Measurements from ENCODE around the gene GP2. TPM values are rescaled to one million over a fixed set of nuclear protein-coding genes. Genes with fewer than 3 reads are reported as not detected.
"Not testable (repeated sequence)": the region's sequence is repeated elsewhere in the genome, so short reads cannot be mapped to it uniquely, and the experiment has no call there.

Gene GP2
- total and polyA plus RNA-seq, 2 donors (not counting 1 experiment from before 2014, with no cell fraction given): not detected

DNA sequence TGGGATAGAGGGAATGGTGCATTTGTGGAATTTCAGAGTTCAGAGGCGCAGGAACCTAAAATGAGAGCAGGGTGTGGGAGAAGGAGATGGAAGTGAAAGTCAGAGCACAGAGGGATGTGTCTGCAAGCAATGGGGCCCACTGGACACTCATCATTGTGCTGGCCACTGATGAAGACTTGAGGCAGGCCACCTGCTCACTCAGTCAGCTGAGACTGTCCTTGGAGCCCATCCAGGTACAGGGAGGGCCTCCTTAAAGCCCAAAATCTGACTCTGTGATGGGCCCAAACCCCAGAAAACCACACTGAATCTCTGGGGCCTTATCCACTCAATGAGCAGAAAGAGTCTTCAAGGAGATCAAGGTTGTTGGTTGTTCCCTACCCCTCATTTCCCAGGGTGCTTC, 5.6 kb downstream of the GP2 start:
- Histone ChIP-seq H3K4me1 (ENCODE audit: control insufficient read depth in 2 of 2, insufficient read depth in 2 of 2, low read length in 2 of 2) (no peaks in the 10 kb centered on the region), H3K4me2 (replicated peaks; ENCODE audit: low read depth, low read length, poor library complexity, severe bottlenecking) (no peak overlapping the region), H3K4me3 (ENCODE audit: control extremely low read depth in 1 of 5, extremely low read depth in 1 of 5, insufficient read depth in 1 of 5, low read depth in 2 of 5, low read length in 4 of 5) (no peak overlapping the region), H3K36me3 (replicated peaks in 1 of 2; ENCODE audit: control extremely low read depth in 1 of 2, control insufficient read depth in 1 of 2, extremely low read depth in 1 of 2, insufficient read depth in 2 of 2, low read length in 1 of 2) (no peaks in the 10 kb centered on the region), H4K20me1 (ENCODE audit: control insufficient read depth, insufficient read depth, low read length, poor library complexity, severe bottlenecking) (no peaks in the 10 kb centered on the region), H3K9me3 (ENCODE audit: control extremely low read depth in 1 of 3, control insufficient read depth in 2 of 3, insufficient read depth in 1 of 3, low read length in 2 of 3) (peaks cover 0 to 2% (median 0%) of the 10 kb centered on the region in 3 donors), H2AFZ (ENCODE audit: insufficient read depth, low read depth, low read length, poor library complexity, severe bottlenecking) (no peak overlapping the region), H3K9ac (ENCODE audit: low read length) (no peak overlapping the region), H3K27me3 (replicated peaks in 1 of 4; ENCODE audit: control extremely low read depth in 1 of 4, control insufficient read depth in 3 of 4, insufficient read depth in 4 of 4, low read length in 3 of 4) (no peaks in the 10 kb centered on the region), H3K79me2 (ENCODE audit: control insufficient read depth, insufficient read depth, low read length) (no peaks in the 10 kb centered on the region), H3K27ac (ENCODE audit: low read length in 2 of 2) (no peak overlapping the region)
- no peak for TF ChIP-seq EZH2 (IDR thresholded peaks at IDR 0.05; ENCODE audit: borderline replicate concordance, insufficient read depth, low read depth, low read length, poor library complexity, severe bottlenecking)
- TF ChIP-seq, protein P1, sequence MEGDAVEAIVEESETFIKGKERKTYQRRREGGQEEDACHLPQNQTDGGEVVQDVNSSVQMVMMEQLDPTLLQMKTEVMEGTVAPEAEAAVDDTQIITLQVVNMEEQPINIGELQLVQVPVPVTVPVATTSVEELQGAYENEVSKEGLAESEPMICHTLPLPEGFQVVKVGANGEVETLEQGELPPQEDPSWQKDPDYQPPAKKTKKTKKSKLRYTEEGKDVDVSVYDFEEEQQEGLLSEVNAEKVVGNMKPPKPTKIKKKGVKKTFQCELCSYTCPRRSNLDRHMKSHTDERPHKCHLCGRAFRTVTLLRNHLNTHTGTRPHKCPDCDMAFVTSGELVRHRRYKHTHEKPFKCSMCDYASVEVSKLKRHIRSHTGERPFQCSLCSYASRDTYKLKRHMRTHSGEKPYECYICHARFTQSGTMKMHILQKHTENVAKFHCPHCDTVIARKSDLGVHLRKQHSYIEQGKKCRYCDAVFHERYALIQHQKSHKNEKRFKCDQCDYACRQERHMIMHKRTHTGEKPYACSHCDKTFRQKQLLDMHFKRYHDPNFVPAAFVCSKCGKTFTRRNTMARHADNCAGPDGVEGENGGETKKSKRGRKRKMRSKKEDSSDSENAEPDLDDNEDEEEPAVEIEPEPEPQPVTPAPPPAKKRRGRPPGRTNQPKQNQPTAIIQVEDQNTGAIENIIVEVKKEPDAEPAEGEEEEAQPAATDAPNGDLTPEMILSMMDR (IDR thresholded peaks at IDR 0.05): no peak
- Mint-ChIP-seq H3K9me3 (ENCODE audit: insufficient read depth) (peaks cover 2% of the 10 kb centered on the region), H3K4me3 (no peak overlapping the region), H3K27me3 (peaks cover 19% of the 10 kb centered on the region), H3K4me1 (no peaks in the 10 kb centered on the region), H3K27ac (no peak overlapping the region)
- ATAC-seq (ENCODE audit: low read depth) (no peak), DNase-seq (no peak)
- intact Hi-C loops (cut with micrococcal nuclease): no loop called here
- WGBS (ENCODE audit: insufficient coverage): 100% methylated on average over 1 of the region's 1 CpG
- CTCF ChIA-PET: no interaction called here
- POLR2A ChIA-PET: no interaction called here

DNA sequence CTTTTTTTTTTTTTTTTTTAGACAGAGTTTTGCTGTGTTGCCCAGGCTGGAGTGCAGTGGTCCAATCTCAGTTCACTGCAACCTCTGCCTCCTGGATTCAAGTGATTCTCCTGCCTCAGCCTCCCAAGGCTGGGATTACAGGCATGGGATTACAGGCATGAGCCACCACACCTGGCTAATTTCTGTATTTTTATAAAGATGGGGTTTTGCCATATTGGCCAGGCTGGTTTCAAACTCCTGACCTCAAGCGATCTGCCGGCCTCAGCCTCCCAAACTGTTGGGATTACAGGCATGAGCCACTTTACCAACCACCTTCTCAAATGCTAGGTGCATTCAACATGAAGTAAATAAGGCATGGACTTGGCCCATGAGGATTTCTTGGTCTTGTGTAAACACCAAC, 6.3 kb downstream of the GP2 start:
- H3K27ac ChIP-seq (ENCODE audit: low read length in 2 of 2); DNase-seq; H3K36me3 ChIP-seq (replicated peaks in 1 of 2; ENCODE audit: control extremely low read depth in 1 of 2, control insufficient read depth in 1 of 2, extremely low read depth in 1 of 2, insufficient read depth in 2 of 2, low read length in 1 of 2); H3K4me2 ChIP-seq (replicated peaks; ENCODE audit: low read depth, low read length, poor library complexity, severe bottlenecking); H2AFZ ChIP-seq (ENCODE audit: insufficient read depth, low read depth, low read length, poor library complexity, severe bottlenecking); H3K27ac Mint-ChIP-seq; H3K9ac ChIP-seq (ENCODE audit: low read length); H3K79me2 ChIP-seq (ENCODE audit: control insufficient read depth, insufficient read depth, low read length); intact Hi-C loops (cut with micrococcal nuclease); H4K20me1 ChIP-seq (ENCODE audit: control insufficient read depth, insufficient read depth, low read length, poor library complexity, severe bottlenecking); H3K4me3 Mint-ChIP-seq; H3K4me3 ChIP-seq (ENCODE audit: control extremely low read depth in 1 of 5, extremely low read depth in 1 of 5, insufficient read depth in 1 of 5, low read depth in 2 of 5, low read length in 4 of 5); H3K27me3 ChIP-seq (replicated peaks in 1 of 4; ENCODE audit: control extremely low read depth in 1 of 4, control insufficient read depth in 3 of 4, insufficient read depth in 4 of 4, low read length in 3 of 4); ATAC-seq (ENCODE audit: low read depth); H3K4me1 ChIP-seq (ENCODE audit: control insufficient read depth in 2 of 2, insufficient read depth in 2 of 2, low read length in 2 of 2); H3K4me1 Mint-ChIP-seq; H3K9me3 Mint-ChIP-seq (ENCODE audit: insufficient read depth); POLR2A ChIA-PET; H3K9me3 ChIP-seq (ENCODE audit: control extremely low read depth in 1 of 3, control insufficient read depth in 2 of 3, insufficient read depth in 1 of 3, low read length in 2 of 3): not testable (repeated sequence)
- WGBS (ENCODE audit: insufficient coverage): 100% methylated on average over 2 of the region's 2 CpGs
- H3K27me3 Mint-ChIP-seq: peaks cover 19% of the 10 kb centered on the region
- CTCF ChIA-PET: interaction anchor here (0.7 kb wide), 2 partner anchors 22 to 352 kb away, joined by 4 to 5 read pairs; no protein-coding TSS in a partner anchor
